Chondrocyte (in vitro differentiated cells): ENCODE results near the gene NINJ1. TPM values are rescaled to one million over a fixed set of nuclear protein-coding genes. Genes with fewer than 3 reads are reported as not detected.

ENCODE experiments used
- DNase-seq: peaks from one replicate; pipeline ENCODE4 v3.0.0; 2021; ENCODE audit warnings: mixed read lengths, low spot score
- H3K27ac Mint-ChIP-seq: one replicate; pipeline ENCODE4 v1.8.0; 2021; ENCODE audit warnings: mild to moderate bottlenecking, moderate library complexity, mixed read lengths; ENCODE audit not compliant: unreplicated experiment
- H3K27me3 Mint-ChIP-seq: 2 replicates; pipeline ENCODE4 v1.8.0; 2021; ENCODE audit warnings: low read depth, mixed read lengths
- H3K36me3 Mint-ChIP-seq: 2 replicates; pipeline ENCODE4 v1.8.0; 2021; ENCODE audit warnings: low read depth, mixed read lengths
- H3K4me1 Mint-ChIP-seq: 2 replicates; pipeline ENCODE4 v1.8.0; 2021; ENCODE audit warnings: low read depth, mild to moderate bottlenecking, mixed read lengths
- H3K4me3 Mint-ChIP-seq: one replicate; pipeline ENCODE4 v1.8.0; 2021; ENCODE audit warnings: mild to moderate bottlenecking, moderate library complexity, mixed read lengths; ENCODE audit not compliant: unreplicated experiment
- H3K9me3 Mint-ChIP-seq: 2 replicates; pipeline ENCODE4 v1.8.0; 2021; ENCODE audit warnings: low read depth, mixed read lengths
- CTCF ChIP-seq: fragments of 200-600 bp; sonication (generic); IDR thresholded peaks from 2 replicates; pipeline ENCODE4 v1.5.0; 2021; ENCODE audit warnings: antibody characterized with exemption, mild to moderate bottlenecking, moderate library complexity
- total RNA-seq: library from RNA; stranded (reverse); gene quantifications from 3 replicates; pipeline ENCODE4 v1.2.1, GENCODE V29; 2021

NINJ1 gene
- total RNA-seq, 1 donor from 2014 or later: 33.6 TPM

DNA sequence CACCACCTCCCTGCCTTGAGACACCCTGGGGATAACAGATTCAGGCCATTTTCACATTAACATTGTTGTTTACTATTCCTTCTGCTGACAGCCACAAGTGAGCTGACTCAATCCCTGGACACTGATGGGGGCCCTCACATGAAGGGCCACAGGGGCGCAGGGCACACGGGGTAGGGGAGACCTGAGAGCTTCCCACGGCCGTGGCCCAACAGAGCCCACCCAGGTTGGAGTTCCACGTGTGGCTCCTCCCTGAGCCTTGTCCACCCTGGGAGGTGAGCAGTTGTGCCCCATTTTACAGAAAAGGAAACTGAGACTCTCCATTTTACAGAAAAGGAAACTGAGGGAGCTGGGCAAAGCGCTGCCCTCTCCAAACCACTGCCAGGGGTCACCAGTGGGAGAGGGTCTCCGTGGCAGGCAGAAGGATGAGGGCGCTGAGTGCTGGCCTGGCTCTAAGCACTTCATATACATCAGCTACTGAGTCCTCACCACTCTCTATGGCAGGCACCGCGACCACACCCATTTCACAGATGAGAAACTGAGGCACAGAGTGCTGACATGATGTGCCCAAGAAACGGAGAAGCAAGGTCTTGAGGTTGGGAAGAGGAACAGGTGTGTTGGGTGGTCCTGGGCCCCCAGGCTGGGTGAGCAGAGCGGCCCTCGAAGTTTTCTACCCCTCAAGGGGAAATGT is 2.3 kb downstream of the NINJ1 start:
- Mint-ChIP-seq H3K4me1 (peaks cover 66% of the 10 kb centered on the region), H3K36me3 (no peaks in the 10 kb centered on the region), H3K9me3 (no peaks in the 10 kb centered on the region), H3K27me3 (no peaks in the 10 kb centered on the region), H3K27ac (no peak overlapping the region), H3K4me3 (no peak overlapping the region)
- no peak for DNase-seq
- no peak for TF ChIP-seq CTCF

GRCh38 chr9:93130861-93131481 is 3.1 kb downstream of the NINJ1 start:
- Mint-ChIP-seq H3K27ac (no peak overlapping the region), H3K27me3 (no peaks in the 10 kb centered on the region), H3K4me3 (no peak overlapping the region), H3K4me1 (peaks cover 71% of the 10 kb centered on the region), H3K36me3 (no peaks in the 10 kb centered on the region), H3K9me3 (no peaks in the 10 kb centered on the region)
- peak; percentile 70 for DNase-seq
- TF ChIP-seq CTCF: no peak

DNA sequence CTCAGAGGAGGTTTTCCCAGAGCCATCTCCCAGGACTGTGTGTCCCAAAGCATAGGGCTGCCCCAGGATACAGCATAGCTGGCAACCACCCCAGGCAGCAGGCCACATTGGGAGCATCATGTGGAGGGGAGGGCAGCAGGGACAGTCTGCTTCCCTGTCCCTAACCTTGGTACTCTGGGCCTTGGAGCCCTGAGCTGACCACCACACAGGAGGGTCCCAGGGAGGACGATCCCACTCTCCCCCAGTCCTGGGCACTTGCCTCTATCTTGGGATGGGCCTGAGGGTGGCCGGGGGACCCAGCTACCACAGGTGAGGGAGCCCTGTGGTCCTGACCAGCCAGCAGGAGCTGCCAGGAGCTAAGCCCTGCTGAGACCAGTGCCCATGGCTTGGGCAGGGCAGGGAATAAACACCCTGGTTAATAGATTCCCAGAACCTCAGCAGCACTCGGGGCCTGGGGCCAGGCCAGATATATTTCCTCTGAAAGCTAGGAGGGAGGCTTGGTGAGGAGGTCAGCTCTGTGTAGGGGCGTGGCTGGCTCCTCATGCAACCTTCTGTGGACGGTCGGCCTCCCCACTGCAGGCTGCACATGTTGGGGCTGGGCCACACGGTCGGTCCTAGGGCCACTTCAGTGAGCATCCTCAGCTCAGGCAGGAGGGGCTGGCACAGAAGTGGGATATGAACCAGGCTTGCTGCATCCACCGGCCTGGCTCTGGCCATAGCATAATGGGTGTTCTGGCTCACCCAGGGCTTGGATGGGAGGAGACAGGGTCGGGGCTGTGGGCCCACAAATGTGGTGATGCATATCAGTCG is 4.2 kb downstream of the NINJ1 start:
- H3K9me3 Mint-ChIP-seq: no peaks in the 10 kb centered on the region
- TF ChIP-seq CTCF: no peak
- H3K4me3 Mint-ChIP-seq: no peak overlapping the region
- H3K4me1 Mint-ChIP-seq: peaks cover 72% of the 10 kb centered on the region
- DNase-seq: peak; percentile 89
- H3K27me3 Mint-ChIP-seq: no peaks in the 10 kb centered on the region
- no peak overlapping the region for H3K27ac Mint-ChIP-seq
- peaks cover under 1% of the 10 kb centered on the region for H3K36me3 Mint-ChIP-seq

- TF ChIP-seq CTCF: no peak
- Mint-ChIP-seq H3K4me3 (no peak overlapping the region), H3K36me3 (peaks cover 4% of the 10 kb centered on the region), H3K9me3 (no peaks in the 10 kb centered on the region), H3K27me3 (no peaks in the 10 kb centered on the region), H3K4me1 (peaks cover 67% of the 10 kb centered on the region), H3K27ac (no peak overlapping the region)
- DNase-seq: peak; percentile 79
Measured at GRCh38 chr9:93129286-93129685, 4.8 kb downstream of the NINJ1 start.

GRCh38 chr9:93128715-93129224 is 5.3 kb downstream of the NINJ1 start:
- H3K4me3 Mint-ChIP-seq: no peak overlapping the region
- H3K4me1 Mint-ChIP-seq: peaks cover 67% of the 10 kb centered on the region
- no peaks in the 10 kb centered on the region for H3K9me3 Mint-ChIP-seq
- no peaks in the 10 kb centered on the region for H3K27me3 Mint-ChIP-seq
- H3K27ac Mint-ChIP-seq: no peak overlapping the region
- no peak for TF ChIP-seq CTCF
- peaks cover 5% of the 10 kb centered on the region for H3K36me3 Mint-ChIP-seq
- DNase-seq: no peak
